B cell (primary cell): ENCODE measurements around the gene HIPK2.

Experiments used
- EZH2 ChIP-seq: IDR thresholded peaks from 2 replicates; pipeline ENCODE4 v1.6.1; 2012; ENCODE audit warnings: borderline replicate concordance, low read depth, mild to moderate bottlenecking, moderate library complexity, low read length; ENCODE audit not compliant: insufficient read depth, poor library complexity, severe bottlenecking
- TF ChIP-seq, protein P1 (sequence below): fragments of 200-600 bp; IDR thresholded peaks from one replicate; pipeline ENCODE4 v1.8.0; 2022; ENCODE audit warnings: antibody characterized with exemption, mild to moderate bottlenecking

DNA sequence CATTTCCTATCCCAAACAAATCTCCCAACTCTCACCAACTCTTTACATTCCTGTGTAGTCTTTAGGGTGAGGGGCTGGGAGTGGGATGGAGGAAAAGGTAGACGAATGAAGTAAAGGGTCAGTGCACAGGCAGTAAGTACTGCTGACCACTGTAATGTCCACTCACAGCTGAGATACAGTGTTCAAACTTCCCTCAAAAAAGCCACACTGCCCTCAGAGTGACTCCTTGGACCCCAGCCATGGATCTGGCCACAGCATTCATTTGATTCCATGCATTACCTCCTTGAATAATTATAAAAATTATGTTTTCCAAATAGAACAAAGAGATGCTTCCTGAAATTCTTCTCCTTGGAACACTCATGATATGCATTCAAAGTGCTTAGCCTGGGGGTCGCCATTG, 19.8 kb upstream of the HIPK2 start:
- TF ChIP-seq, protein P1, sequence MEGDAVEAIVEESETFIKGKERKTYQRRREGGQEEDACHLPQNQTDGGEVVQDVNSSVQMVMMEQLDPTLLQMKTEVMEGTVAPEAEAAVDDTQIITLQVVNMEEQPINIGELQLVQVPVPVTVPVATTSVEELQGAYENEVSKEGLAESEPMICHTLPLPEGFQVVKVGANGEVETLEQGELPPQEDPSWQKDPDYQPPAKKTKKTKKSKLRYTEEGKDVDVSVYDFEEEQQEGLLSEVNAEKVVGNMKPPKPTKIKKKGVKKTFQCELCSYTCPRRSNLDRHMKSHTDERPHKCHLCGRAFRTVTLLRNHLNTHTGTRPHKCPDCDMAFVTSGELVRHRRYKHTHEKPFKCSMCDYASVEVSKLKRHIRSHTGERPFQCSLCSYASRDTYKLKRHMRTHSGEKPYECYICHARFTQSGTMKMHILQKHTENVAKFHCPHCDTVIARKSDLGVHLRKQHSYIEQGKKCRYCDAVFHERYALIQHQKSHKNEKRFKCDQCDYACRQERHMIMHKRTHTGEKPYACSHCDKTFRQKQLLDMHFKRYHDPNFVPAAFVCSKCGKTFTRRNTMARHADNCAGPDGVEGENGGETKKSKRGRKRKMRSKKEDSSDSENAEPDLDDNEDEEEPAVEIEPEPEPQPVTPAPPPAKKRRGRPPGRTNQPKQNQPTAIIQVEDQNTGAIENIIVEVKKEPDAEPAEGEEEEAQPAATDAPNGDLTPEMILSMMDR = no peak
- no peak for TF ChIP-seq EZH2
